AG09319 (cell line): ENCODE data around the gene GSTCD.
"Not testable (repeated sequence)": the region's sequence is repeated elsewhere in the genome, so short reads cannot be mapped to it uniquely, and the experiment has no call there.

Experiments
- DNase-seq: peaks from one replicate; pipeline ENCODE4 v3.0.0-alpha.2; 2010; ENCODE audit warnings: low read depth; ENCODE audit errors: extremely low read depth
- TF ChIP-seq, protein P1 (sequence below): IDR thresholded peaks from 2 replicates; pipeline ENCODE4 v1.5.1; 2011; ENCODE audit warnings: low read depth, mild to moderate bottlenecking, inconsistent platforms, low read length, moderate library complexity

Gene GSTCD

DNA sequence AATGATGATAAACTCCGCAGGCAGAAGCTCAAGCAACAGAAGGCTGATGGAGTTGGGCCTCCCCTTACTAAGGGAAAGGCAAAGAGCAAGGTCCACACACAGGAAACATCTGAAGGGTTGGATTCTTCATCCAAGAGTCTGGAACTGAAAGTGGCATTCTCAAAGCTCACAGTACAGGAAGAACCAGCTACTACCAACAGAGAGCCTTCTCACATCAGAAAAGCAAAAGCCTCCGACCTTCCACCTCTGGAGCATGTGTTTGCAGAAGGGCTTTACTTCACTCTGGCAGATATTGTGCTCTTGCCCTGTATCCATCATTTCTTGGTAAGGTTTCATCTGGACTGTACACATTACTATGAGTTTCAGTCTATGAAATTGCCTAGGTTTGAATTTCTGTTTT lies 10.6 kb downstream of the GSTCD start:
- TF ChIP-seq, protein P1, sequence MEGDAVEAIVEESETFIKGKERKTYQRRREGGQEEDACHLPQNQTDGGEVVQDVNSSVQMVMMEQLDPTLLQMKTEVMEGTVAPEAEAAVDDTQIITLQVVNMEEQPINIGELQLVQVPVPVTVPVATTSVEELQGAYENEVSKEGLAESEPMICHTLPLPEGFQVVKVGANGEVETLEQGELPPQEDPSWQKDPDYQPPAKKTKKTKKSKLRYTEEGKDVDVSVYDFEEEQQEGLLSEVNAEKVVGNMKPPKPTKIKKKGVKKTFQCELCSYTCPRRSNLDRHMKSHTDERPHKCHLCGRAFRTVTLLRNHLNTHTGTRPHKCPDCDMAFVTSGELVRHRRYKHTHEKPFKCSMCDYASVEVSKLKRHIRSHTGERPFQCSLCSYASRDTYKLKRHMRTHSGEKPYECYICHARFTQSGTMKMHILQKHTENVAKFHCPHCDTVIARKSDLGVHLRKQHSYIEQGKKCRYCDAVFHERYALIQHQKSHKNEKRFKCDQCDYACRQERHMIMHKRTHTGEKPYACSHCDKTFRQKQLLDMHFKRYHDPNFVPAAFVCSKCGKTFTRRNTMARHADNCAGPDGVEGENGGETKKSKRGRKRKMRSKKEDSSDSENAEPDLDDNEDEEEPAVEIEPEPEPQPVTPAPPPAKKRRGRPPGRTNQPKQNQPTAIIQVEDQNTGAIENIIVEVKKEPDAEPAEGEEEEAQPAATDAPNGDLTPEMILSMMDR: no peak
- no peak for DNase-seq

DNA sequence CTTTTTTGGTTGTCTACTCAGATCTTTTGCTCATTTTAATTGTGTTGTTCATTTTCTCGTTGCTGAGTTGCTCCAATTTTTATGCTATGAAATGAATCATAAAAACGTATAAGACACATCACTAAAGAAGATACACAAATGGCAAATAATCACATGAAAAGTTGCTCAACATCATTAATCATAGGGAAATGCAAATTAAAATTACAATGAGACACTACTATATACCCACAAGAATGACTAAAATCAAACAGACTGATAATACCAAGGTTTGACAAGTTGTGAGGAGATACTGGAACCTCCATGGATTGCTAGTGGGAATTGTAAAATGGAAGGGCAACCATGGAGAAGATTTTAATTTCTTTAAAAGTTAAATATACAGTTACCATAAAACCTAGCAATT lies 17.0 kb downstream of the GSTCD start:
- DNase-seq: no peak
- TF ChIP-seq, protein P1: no peak

DNA sequence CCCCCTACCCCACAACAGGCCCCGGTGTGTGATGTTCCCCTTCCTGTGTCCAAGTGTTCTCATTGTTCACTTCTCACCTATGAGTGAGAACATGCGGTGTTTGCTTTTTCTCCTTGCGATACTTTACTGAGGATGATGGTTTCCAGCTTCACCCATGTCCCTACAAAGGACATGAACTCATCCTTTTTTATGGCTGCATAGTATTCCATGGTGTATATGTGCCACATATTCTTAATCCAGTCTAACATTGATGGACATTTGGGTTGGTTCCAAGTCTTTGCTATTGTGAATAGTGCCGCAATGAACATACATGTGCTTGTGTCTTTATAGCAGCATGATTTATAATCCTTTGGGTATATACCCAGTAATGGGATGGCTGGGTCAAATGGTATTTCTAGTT lies 21.3 kb downstream of the GSTCD start:
- not testable (repeated sequence) for DNase-seq

DNA sequence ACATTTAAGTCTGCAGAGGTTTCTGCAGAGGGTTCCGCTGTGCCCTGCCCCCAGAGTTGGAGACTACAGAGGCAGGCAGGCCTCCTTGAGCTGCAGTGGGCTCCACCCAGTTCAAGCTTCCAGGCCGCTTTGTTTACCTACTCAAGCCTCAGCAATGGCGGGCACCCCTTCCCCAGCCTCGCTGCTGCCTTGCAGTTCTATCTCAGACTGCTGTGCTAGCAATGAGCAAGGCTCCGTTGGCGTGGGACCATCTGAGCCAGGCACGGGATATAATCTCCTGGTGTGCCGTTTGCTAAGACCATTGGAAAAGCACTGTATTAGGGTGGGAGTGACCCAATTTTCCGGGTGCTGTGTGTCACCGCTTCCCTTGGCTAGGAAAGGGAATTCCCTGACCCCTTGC lies 26.6 kb downstream of the GSTCD start:
- DNase-seq: not testable (repeated sequence)

DNA sequence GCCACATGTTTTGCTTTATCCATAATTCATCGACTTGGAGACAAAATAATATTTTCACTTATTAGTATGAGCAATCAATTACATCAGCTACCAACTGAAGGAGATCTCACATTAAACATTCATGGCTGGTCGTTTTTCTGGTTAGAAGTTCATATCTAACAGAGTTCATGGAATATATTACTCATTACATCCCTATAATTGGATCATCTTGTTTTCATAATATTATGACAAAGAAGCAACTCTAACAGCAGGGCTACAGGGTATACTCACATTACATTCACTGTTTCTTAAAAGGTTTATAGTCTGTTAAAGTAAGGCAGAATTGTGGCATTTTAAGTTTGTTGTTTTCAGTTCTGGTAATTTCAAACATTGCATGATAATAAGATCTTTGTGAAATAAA lies 33.0 kb downstream of the GSTCD start:
- TF ChIP-seq, protein P1: no peak
- peak; percentile 10 for DNase-seq

DNA sequence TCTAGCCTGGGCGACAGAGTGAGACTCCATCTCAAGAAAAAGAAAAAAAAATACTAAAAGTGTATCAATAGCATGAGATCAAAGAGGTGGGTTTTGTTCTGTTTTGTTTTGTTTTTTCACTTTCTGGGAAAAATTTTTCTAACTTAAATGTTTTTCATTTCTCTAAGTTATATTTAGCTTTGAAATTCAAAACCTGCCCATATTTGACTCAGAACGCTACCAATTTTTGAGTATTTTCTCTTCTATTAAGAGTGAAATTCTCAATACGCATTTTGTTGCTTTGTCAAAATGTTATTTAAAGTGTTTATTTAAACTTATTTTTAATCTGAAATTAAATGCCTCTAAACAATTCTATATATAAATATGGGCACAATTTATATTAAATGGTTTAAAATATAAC lies 39.6 kb downstream of the GSTCD start:
- TF ChIP-seq, protein P1: no peak

DNA sequence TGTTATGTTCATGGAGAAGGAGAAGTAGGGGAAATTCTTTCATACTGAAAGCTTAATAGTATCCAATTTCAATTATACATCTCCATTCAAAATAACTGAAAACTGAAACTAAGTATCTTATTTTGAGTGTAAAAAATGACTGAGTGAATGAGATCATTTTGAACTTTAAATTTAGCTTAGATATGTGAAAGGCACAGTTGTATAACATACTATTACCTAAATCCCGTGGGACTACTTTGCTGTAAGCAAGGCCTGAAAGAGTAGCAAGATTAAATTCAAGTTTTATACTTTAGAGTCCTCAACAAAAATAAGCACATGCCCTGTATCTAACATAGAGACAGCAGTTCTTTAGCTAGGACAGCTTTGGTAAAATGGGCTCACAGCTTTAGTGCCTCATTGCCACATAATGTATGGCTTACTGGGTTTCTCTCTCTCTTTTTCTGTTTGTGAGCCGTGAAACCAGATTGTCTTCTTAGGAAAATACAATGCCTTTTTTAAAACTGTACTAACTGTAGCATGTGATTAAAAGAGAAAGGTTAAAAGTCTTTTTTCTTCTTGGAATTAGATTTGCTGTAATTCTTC lies 43.2 kb downstream of the GSTCD start:
- no peak for DNase-seq
- TF ChIP-seq, protein P1: no peak

More for the DNA sequence above, 39.6 kb downstream of the GSTCD start:
- no peak for DNase-seq

DNA sequence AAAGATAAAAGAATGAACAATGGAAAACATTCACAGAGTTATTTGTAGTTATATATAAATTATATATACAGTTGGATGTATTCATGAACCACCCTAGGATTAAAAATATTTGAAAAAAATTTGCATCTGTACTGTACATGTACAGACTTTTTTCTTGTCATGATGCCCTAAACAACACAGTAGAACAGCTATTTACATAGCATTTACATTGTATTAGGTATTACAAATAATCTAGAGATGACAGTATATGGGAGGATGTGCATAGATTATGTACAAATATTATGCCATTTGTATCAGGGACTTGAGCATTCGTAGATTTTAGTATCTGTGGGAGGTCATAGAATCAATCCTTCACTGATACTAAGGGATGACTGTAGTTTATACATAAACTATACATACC lies 44.8 kb downstream of the GSTCD start:
- DNase-seq: no peak

More for the DNA sequence above, 44.8 kb downstream of the GSTCD start:
- TF ChIP-seq, protein P1: no peak
